C4-2B (cell line): ENCODE data around the gene C2CD2.

Experiments
- H3K27ac ChIP-seq: fragments of 450-650 bp; 2 replicates; pipeline ENCODE4 v1.5.1; 2017
- CTCF ChIP-seq: fragments of 450-650 bp; conservative IDR thresholded peaks from 2 replicates; pipeline ENCODE4 v1.5.1; 2017; ENCODE audit warnings: mild to moderate bottlenecking
- ZFX ChIP-seq: fragments of 450-650 bp; IDR thresholded peaks from 2 replicates; pipeline ENCODE4 v1.6.1; 2017

C2CD2 gene

GRCh38 chr21:41851090-41851790 lies 102.6 kb downstream of the C2CD2 start:
- H3K27ac ChIP-seq: no peak overlapping the region
- TF ChIP-seq ZFX (no peak), CTCF (no peak)

- TF ChIP-seq ZFX (no peak), CTCF (no peak)
- H3K27ac ChIP-seq: no peak overlapping the region
Observed at GRCh38 chr21:41850085-41850484, 103.7 kb downstream of the C2CD2 start.

- H3K27ac ChIP-seq: peak overlapping the region; percentile 4; the same call in 1 of the 2 replicates
- TF ChIP-seq CTCF (no peak), ZFX (no peak)
Observed at GRCh38 chr21:41848958-41849580, 104.7 kb downstream of the C2CD2 start.

GRCh38 chr21:41848533-41848932 lies 105.3 kb downstream of the C2CD2 start:
- TF ChIP-seq ZFX (no peak), CTCF (no peak)
- H3K27ac ChIP-seq: no peak overlapping the region; the same call in 1 of the 2 replicates

GRCh38 chr21:41847066-41847804 lies 106.6 kb downstream of the C2CD2 start:
- TF ChIP-seq ZFX (no peak), CTCF (no peak)
- no peak overlapping the region for H3K27ac ChIP-seq

- TF ChIP-seq ZFX (no peak), CTCF (no peak)
- no peak overlapping the region for H3K27ac ChIP-seq
Observed at GRCh38 chr21:41846536-41846935, 107.3 kb downstream of the C2CD2 start.

- no peak for TF ChIP-seq CTCF
- H3K27ac ChIP-seq: peak overlapping the region; percentile 41
Observed at GRCh38 chr21:41846033-41846317, 107.8 kb downstream of the C2CD2 start.
